MM.1S (cell line): Measurements from ENCODE around the gene TSPAN10.
A peak's percentile ranks its signal among the peaks of the same experiment; 100 is the strongest.

Source experiments
- DNase-seq: peaks from one replicate; pipeline ENCODE4 v3.0.0-alpha.2; 2015
- H2AFZ ChIP-seq: fragments of 300-600 bp; sonication (generic); 2 replicates; pipeline ENCODE4 v1.6.0; 2016; ENCODE audit warnings: antibody characterized with exemption, low read length
- H3F3A ChIP-seq: fragments of 300-600 bp; sonication (generic); 2 replicates; pipeline ENCODE4 v1.6.1; 2016; ENCODE audit warnings: mild to moderate bottlenecking, antibody characterized with exemption, low read length, moderate library complexity, mixed read lengths; ENCODE audit not compliant: insufficient read depth
- H3K27ac ChIP-seq: fragments of 300-600 bp; sonication (generic); 2 replicates; pipeline ENCODE4 v1.5.1; 2016; ENCODE audit warnings: mild to moderate bottlenecking, low read length
- H3K27me3 ChIP-seq: fragments of 300-600 bp; sonication (generic); replicated peaks from 2 replicates; pipeline ENCODE4 v1.6.0; 2016; ENCODE audit warnings: low read length; ENCODE audit not compliant: insufficient read depth
- H3K36me3 ChIP-seq: fragments of 300-600 bp; sonication (generic); replicated peaks from 2 replicates; pipeline ENCODE4 v1.6.1; 2016; ENCODE audit warnings: mild to moderate bottlenecking, low read length, mixed read lengths; ENCODE audit not compliant: insufficient read depth
- H3K4me1 ChIP-seq: fragments of 300-600 bp; sonication (generic); 2 replicates; pipeline ENCODE4 v1.6.1; 2016; ENCODE audit warnings: low read length, mixed read lengths
- H3K4me2 ChIP-seq: fragments of 300-600 bp; sonication (generic); 2 replicates; pipeline ENCODE4 v1.6.0; 2016; ENCODE audit warnings: low read depth, low read length
- H3K4me3 ChIP-seq: fragments of 300-600 bp; sonication (generic); 2 replicates; pipeline ENCODE4 v1.5.1; 2016; ENCODE audit warnings: low read length, mixed read lengths
- H3K79me2 ChIP-seq: fragments of 300-600 bp; sonication (generic); 2 replicates; pipeline ENCODE4 v1.6.1; 2016; ENCODE audit warnings: mixed run types, low read length, mixed read lengths
- H3K9ac ChIP-seq: fragments of 300-600 bp; sonication (generic); 2 replicates; pipeline ENCODE4 v1.6.1; 2016; ENCODE audit warnings: low read length, mixed read lengths
- H3K9me2 ChIP-seq: fragments of 300-600 bp; sonication (generic); replicated peaks from 2 replicates; pipeline ENCODE4 v1.6.1; 2016; ENCODE audit warnings: mild to moderate bottlenecking, low read length, mixed read lengths; ENCODE audit not compliant: insufficient read depth
- H3K9me3 ChIP-seq: fragments of 300-600 bp; sonication (generic); replicated peaks from 2 replicates; pipeline ENCODE4 v1.6.1; 2016; ENCODE audit warnings: mild to moderate bottlenecking, low read length, mixed read lengths; ENCODE audit not compliant: insufficient read depth
- H4K20me1 ChIP-seq: fragments of 300-600 bp; sonication (generic); 2 replicates; pipeline ENCODE4 v1.6.1; 2016; ENCODE audit warnings: mild to moderate bottlenecking, low read length, moderate library complexity, mixed read lengths; ENCODE audit not compliant: insufficient read depth
- EZH2 ChIP-seq: fragments of 300-600 bp; sonication (generic); optimal IDR thresholded peaks from 2 replicates; pipeline ENCODE3; 2017; ENCODE audit warnings: low read depth, mild to moderate bottlenecking, antibody characterized with exemption, low read length, mixed read lengths
- EZH2phosphoT487 ChIP-seq: fragments of 300-600 bp; sonication (generic); IDR thresholded peaks from 2 replicates; pipeline ENCODE4 v1.6.1; 2018; ENCODE audit warnings: antibody characterized with exemption, low read length
- TF ChIP-seq, protein P1 (sequence below): fragments of 300-600 bp; sonication (generic); IDR thresholded peaks from 2 replicates; pipeline ENCODE4 v1.5.1; 2016; ENCODE audit warnings: antibody characterized with exemption, low read length, mixed read lengths

TSPAN10 gene

DNA sequence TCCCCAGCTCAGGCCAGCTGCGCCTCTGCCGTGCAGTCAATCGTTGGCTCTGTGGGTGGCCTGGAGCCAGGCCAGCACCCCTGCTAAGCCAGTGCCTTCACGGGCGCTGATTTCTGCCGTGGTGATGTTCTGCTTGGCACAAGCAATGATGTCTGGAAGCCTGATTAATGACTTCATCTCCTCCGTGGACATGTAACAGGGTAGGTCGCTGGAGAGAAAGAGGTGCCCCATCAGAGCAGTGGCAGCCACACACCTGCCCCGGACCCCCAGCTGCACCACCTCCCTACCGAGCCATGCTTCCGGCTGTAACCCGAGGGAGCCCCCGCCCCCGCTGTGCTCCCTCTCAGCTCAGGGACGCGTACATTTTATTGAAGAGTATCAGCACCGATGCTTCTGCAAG lies 44.7 kb downstream of the TSPAN10 start:
- Histone ChIP-seq H3K4me3 (no peak overlapping the region), H3K4me2 (no peak overlapping the region)

DNA sequence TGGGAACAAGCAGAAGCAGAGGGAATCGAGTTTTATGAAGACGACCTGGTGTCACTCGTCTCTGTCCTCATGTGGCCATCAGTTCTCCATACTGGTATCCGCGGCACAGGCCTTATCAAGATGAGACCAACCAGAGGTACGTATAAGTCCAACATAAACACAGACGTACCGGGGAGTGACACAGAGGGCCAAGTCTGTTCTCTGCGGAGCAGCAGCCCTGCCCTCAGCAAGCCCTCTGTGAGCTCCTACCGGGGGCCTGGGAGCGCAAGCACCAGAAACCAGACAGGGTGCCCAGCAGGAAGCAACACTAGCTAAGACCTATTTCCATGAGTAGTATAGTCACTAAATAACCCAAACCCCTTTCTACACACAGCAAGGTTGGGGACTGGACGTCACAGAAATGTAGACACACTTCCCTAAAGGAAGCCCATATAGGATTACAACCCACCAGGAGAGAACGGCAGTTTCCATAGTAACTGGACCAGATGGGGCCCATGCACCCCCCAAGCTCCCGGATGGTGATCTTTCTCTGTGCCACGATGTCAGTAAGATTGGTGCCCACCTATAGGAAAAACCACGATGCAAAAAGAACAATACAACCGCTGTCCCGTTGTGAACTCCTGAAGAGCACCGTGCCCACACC lies 45.7 kb downstream of the TSPAN10 start:
- 0 out of 2 replicates have a peak, but pooled peaks cover 16% of the 10 kb centered on the region for H3K4me1 ChIP-seq
- no peaks in the 10 kb centered on the region for H3K9me3 ChIP-seq
- no peak overlapping the region for H3K27ac ChIP-seq
- peaks cover 59% of the 10 kb centered on the region for H3K79me2 ChIP-seq
- no peaks in the 10 kb centered on the region for H4K20me1 ChIP-seq
- peaks cover 7% of the 10 kb centered on the region; the same call in 1 of the 2 replicates for H3K36me3 ChIP-seq
- H2AFZ ChIP-seq = peak overlapping the region; percentile 83; the same call in 1 of the 2 replicates
- peak overlapping the region; percentile 96 for H3K4me2 ChIP-seq
- H3K27me3 ChIP-seq = no peaks in the 10 kb centered on the region
- no peak for TF ChIP-seq EZH2
- no peak for TF ChIP-seq EZH2phosphoT487
- TF ChIP-seq, protein P1, sequence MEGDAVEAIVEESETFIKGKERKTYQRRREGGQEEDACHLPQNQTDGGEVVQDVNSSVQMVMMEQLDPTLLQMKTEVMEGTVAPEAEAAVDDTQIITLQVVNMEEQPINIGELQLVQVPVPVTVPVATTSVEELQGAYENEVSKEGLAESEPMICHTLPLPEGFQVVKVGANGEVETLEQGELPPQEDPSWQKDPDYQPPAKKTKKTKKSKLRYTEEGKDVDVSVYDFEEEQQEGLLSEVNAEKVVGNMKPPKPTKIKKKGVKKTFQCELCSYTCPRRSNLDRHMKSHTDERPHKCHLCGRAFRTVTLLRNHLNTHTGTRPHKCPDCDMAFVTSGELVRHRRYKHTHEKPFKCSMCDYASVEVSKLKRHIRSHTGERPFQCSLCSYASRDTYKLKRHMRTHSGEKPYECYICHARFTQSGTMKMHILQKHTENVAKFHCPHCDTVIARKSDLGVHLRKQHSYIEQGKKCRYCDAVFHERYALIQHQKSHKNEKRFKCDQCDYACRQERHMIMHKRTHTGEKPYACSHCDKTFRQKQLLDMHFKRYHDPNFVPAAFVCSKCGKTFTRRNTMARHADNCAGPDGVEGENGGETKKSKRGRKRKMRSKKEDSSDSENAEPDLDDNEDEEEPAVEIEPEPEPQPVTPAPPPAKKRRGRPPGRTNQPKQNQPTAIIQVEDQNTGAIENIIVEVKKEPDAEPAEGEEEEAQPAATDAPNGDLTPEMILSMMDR = no peak
- no peak for DNase-seq
- H3F3A ChIP-seq = no peaks in the 10 kb centered on the region
- no peaks in the 10 kb centered on the region for H3K9me2 ChIP-seq
- peak overlapping the region; percentile 94 for H3K4me3 ChIP-seq
- H3K9ac ChIP-seq = peak overlapping the region; percentile 87

More for the DNA sequence above, 44.7 kb downstream of the TSPAN10 start:
- Histone ChIP-seq H3K36me3 (0 out of 2 replicates have a peak, but pooled peaks cover 7% of the 10 kb centered on the region), H3K4me1 (0 out of 2 replicates have a peak, but pooled peaks cover 16% of the 10 kb centered on the region), H3K9me3 (no peaks in the 10 kb centered on the region), H3K9ac (no peak overlapping the region), H3F3A (no peaks in the 10 kb centered on the region), H3K27ac (no peak overlapping the region), H3K27me3 (no peaks in the 10 kb centered on the region), H2AFZ (no peak overlapping the region), H3K79me2 (peaks cover 49% of the 10 kb centered on the region), H3K9me2 (no peaks in the 10 kb centered on the region), H4K20me1 (no peaks in the 10 kb centered on the region)
- DNase-seq = no peak
- TF ChIP-seq EZH2 (no peak), EZH2phosphoT487 (no peak)
- TF ChIP-seq, protein P1 = no peak

DNA sequence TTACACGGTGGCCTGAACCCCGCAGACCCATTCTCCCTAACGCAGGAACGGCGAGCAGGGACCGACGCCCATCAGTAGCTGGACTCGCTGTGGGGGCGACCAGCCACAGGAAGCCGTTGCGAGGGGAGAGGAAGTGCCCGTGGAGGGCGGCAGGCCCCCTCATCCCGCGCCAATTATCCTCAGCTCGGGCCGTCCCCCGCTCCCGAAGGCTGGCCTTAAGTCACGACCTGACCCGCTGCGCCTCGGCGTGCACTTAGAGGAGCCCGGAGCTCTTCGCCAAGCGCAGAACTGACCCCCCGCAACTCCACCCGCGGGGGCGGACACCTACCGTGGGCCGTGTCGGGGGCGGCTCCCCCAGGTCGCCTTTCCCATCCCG lies 46.2 kb downstream of the TSPAN10 start:
- no peaks in the 10 kb centered on the region for H4K20me1 ChIP-seq
- DNase-seq = no peak
- peak overlapping the region; percentile 94 for H3K4me3 ChIP-seq
- H3K79me2 ChIP-seq = peaks cover 64% of the 10 kb centered on the region
- H3K27ac ChIP-seq = no peak overlapping the region
- peak overlapping the region; percentile 87 for H3K9ac ChIP-seq
- peak overlapping the region; percentile 96 for H3K4me2 ChIP-seq
- H3K9me3 ChIP-seq = no peaks in the 10 kb centered on the region
- peak overlapping the region; percentile 83 for H2AFZ ChIP-seq
- 0 out of 2 replicates have a peak, but pooled peaks cover 16% of the 10 kb centered on the region for H3K4me1 ChIP-seq
- H3K36me3 ChIP-seq = peaks cover 7% of the 10 kb centered on the region; the same call in 1 of the 2 replicates
- no peaks in the 10 kb centered on the region for H3K27me3 ChIP-seq
- TF ChIP-seq EZH2phosphoT487 = no peak
- TF ChIP-seq EZH2 = no peak
- TF ChIP-seq, protein P1 = no peak
- H3K9me2 ChIP-seq = no peaks in the 10 kb centered on the region
- H3F3A ChIP-seq = no peaks in the 10 kb centered on the region
